Bronchial smooth muscle cell (primary cell): ENCODE data around the gene CFAP74. TPM values are rescaled to one million over a fixed set of nuclear protein-coding genes. Genes with fewer than 3 reads are reported as not detected.

Experiments
- total RNA-seq: library from RNA; depleted of rRNA; stranded (reverse); fragments of >200 nt; gene quantifications from 2 replicates; pipeline ENCODE4 v1.2.1, GENCODE V29; 2014

The CFAP74 gene
- total RNA-seq = not detected in 2 replicates

GRCh38 chr1:2003541-2004131, at the start of gene CFAP74:
Gene CFAP74 (minus strand): TSS chr1:2003786. CDS start chr1:1990956, 12,830 bp downstream.

GRCh38 chr1:2049718-2050431, 46.3 kb upstream of the CFAP74 start, which contains the start of gene PRKCZ:
Gene PRKCZ (plus strand): TSS chr1:2050411. CDS start chr1:2050631, 220 bp downstream.

GRCh38 chr1:2019172-2019543, 15.6 kb upstream of the CFAP74 start, which contains the start of gene GABRD:
Gene GABRD (plus strand): TSS chr1:2019345. CDS start chr1:2019424, 79 bp downstream.

GRCh38 chr1:1918901-1919303, 84.7 kb downstream of the CFAP74 start, which contains the start of gene TMEM52:
Gene TMEM52 (minus strand): TSS chr1:1919279. CDS start chr1:1919265, 14 bp downstream.

GRCh38 chr1:1914971-1915692, 88.5 kb downstream of the CFAP74 start, which contains the start of gene CALML6:
Gene CALML6 (plus strand): TSS chr1:1915260. CDS start chr1:1915281, 21 bp downstream.

GRCh38 chr1:1890506-1891348, 112.9 kb downstream of the CFAP74 start, which contains the start of gene GNB1:
Gene GNB1 (minus strand): TSS chr1:1891087. CDS start chr1:1825453, 65,634 bp downstream.

Other genes starting within 250 kb of the CFAP74 start
- 27.4 and 30.7 TPM in 2 replicates for gene NADK, start 225.3 kb downstream of the CFAP74 start, total RNA-seq
- 62.3 and 70.6 TPM in 2 replicates for gene GNB1, start 112.7 kb downstream of the CFAP74 start, total RNA-seq
- 0.60 and 0.63 TPM in 2 replicates for gene CALML6, start 88.5 kb downstream of the CFAP74 start, total RNA-seq
- 0.32 TPM in 1 of 2 replicates, not detected in the other for gene TMEM52, start 84.5 kb downstream of the CFAP74 start, total RNA-seq
- gene GABRD, start 15.6 kb upstream of the CFAP74 start, total RNA-seq = not detected in 2 replicates
- 3.2 and 8.5 TPM in 2 replicates for gene PRKCZ, start 46.6 kb upstream of the CFAP74 start, total RNA-seq
- 8.0 and 15.3 TPM in 2 replicates for gene FAAP20, start 191.0 kb upstream of the CFAP74 start, total RNA-seq
- gene SKI, start 224.5 kb upstream of the CFAP74 start, total RNA-seq = 11.2 and 14.3 TPM in 2 replicates